K562 (cell line): ENCODE measurements around the gene BCL2L15. TPM values are rescaled to one million over a fixed set of nuclear protein-coding genes. Genes with fewer than 3 reads are reported as not detected.

Source experiments
- CCAR2 ChIP-seq: fragments of 200-400 bp; formaldehyde crosslinking; IDR thresholded peaks from 2 replicates; pipeline ENCODE4 v1.6.1; 2017; ENCODE audit warnings: mild to moderate bottlenecking, low read depth, low read length
- HIVEP1 ChIP-seq: fragments of 250-450 bp; sonication (Bioruptor Pico); IDR thresholded peaks from 2 replicates; pipeline ENCODE4 v1.4.0; 2020; ENCODE audit warnings: mild to moderate bottlenecking
- IRF2 ChIP-seq: sonication (generic); formaldehyde crosslinking; IDR thresholded peaks from 2 replicates; pipeline ENCODE4 v1.8.1; 2022; ENCODE audit warnings: mild to moderate bottlenecking, missing genetic modification reagents
- JUNB ChIP-seq: fragments of 450-650 bp; formaldehyde crosslinking; conservative IDR thresholded peaks from 2 replicates; pipeline ENCODE4 v1.4.0; 2020; ENCODE audit warnings: mild to moderate bottlenecking
- KLF10 ChIP-seq: fragments of 250-450 bp; sonication (Bioruptor Pico); IDR thresholded peaks from 2 replicates; pipeline ENCODE4 v1.6.1; 2021; ENCODE audit warnings: matching md5 sums
- NFE2L1 ChIP-seq: fragments of 450-650 bp; IDR thresholded peaks from 2 replicates; pipeline ENCODE4 v1.6.1; 2016; ENCODE audit warnings: missing genetic modification characterization, low read depth, mild to moderate bottlenecking, missing compliant biosample characterization, moderate library complexity, borderline replicate concordance
- PHF20 ChIP-seq: fragments of 450-650 bp; IDR thresholded peaks from 2 replicates; pipeline ENCODE4 v1.6.1; 2018; ENCODE audit not compliant: partially characterized antibody
- RBM15 ChIP-seq: fragments of 200-400 bp; formaldehyde crosslinking; IDR thresholded peaks from 2 replicates; pipeline ENCODE4 v1.6.1; 2018; ENCODE audit warnings: mild to moderate bottlenecking, low read length, moderate library complexity; ENCODE audit not compliant: insufficient read depth
- SIN3A ChIP-seq, 2 experiments: fragments of 150-350 bp in 1 of 2; IDR thresholded peaks; 2 replicates each; pipeline ENCODE4 v1.6.1; 2011 to 2016; ENCODE audit warnings: borderline replicate concordance in 2 of 2, low read depth in 2 of 2, low read length in 2 of 2, mild to moderate bottlenecking in 2 of 2, moderate library complexity in 2 of 2; ENCODE audit not compliant: control insufficient read depth in 1 of 2
- SMARCC2 ChIP-seq: fragments of 450-650 bp; IDR thresholded peaks from 2 replicates; pipeline ENCODE4 v1.6.1; 2017; ENCODE audit warnings: antibody characterized with exemption, moderate library complexity, mild to moderate bottlenecking, low read depth
- SRSF3 ChIP-seq: fragments of 200-400 bp; formaldehyde crosslinking; IDR thresholded peaks from 2 replicates; pipeline ENCODE4 v1.6.1; 2016; ENCODE audit warnings: mild to moderate bottlenecking, low read length, moderate library complexity; ENCODE audit not compliant: insufficient read depth
- SRSF9 ChIP-seq: fragments of 200-400 bp; formaldehyde crosslinking; IDR thresholded peaks from 2 replicates; pipeline ENCODE4 v1.6.1; 2017; ENCODE audit warnings: low read depth, low read length, borderline replicate concordance
- TAF9B ChIP-seq: fragments of 450-650 bp; IDR thresholded peaks from 2 replicates; pipeline ENCODE4 v1.6.1; 2018; ENCODE audit warnings: mild to moderate bottlenecking; ENCODE audit not compliant: partially characterized antibody
- TOE1 ChIP-seq, 2 experiments: fragments of 450-650 bp in 1 of 2; sonication (generic) in 1 of 2; formaldehyde crosslinking in 1 of 2; IDR thresholded peaks; 2 replicates each; pipeline versions ENCODE4 v1.7.1 to v1.8.0; 2016 to 2022; ENCODE audit warnings: borderline replicate concordance in 2 of 2, mild to moderate bottlenecking in 2 of 2, antibody characterized with exemption in 1 of 2, inconsistent platforms in 1 of 2, low read depth in 1 of 2, missing genetic modification reagents in 1 of 2, moderate library complexity in 1 of 2
- ZNF124 ChIP-seq: sonication (generic); formaldehyde crosslinking; IDR thresholded peaks from 2 replicates; pipeline ENCODE4 v1.8.1; 2022; ENCODE audit warnings: missing genetic modification reagents
- ZNF3 ChIP-seq: fragments of 250-450 bp; sonication (Bioruptor Pico); IDR thresholded peaks from 2 replicates; pipeline ENCODE4 v1.5.0; 2021; ENCODE audit warnings: mild to moderate bottlenecking, moderate library complexity
- ZNF507 ChIP-seq: conservative IDR thresholded peaks from 2 replicates; pipeline ENCODE4 v1.6.1; 2017; ENCODE audit warnings: missing genetic modification characterization, missing compliant biosample characterization
- polyA plus RNA-seq, 8 experiments: library from polyadenylated mRNA; depleted of rRNA in 4 of 8; stranded (reverse) in 5 of 8; unstranded in 3 of 8; fragments of >200 nt; fragmentation: Nextera tagmentation in 2 of 8; fragmentation: Illumina TruSeq in 1 of 8; extraction: Ambion mirVana in 2 of 8; extraction: Trizol in 1 of 8; gene quantifications; 2 replicates each; pipeline versions ENCODE4 v1.2.1 to v1.2.3, GENCODE V29; 2011 to 2014; ENCODE audit warnings: inconsistent platforms in 1 of 8, missing spikeins in 1 of 8
- total RNA-seq, 7 experiments: library from RNA; depleted of rRNA in 6 of 7; stranded (reverse); fragments of >200 nt in 6 of 7; fragmentation: Illumina TruSeq in 2 of 7; extraction: Trizol in 2 of 7; gene quantifications; 2 replicates each; pipeline versions ENCODE4 v1.2.1 to v1.2.3, GENCODE V29; 2011 to 2021; ENCODE audit warnings: low replicate concordance in 1 of 7
- TF ChIP-seq, protein P1 (sequence below): IDR thresholded peaks from 3 replicates; pipeline ENCODE4 v1.6.1; 2011; ENCODE audit warnings: borderline replicate concordance, mild to moderate bottlenecking, moderate library complexity; ENCODE audit not compliant: insufficient read length; ENCODE audit errors: extremely low read depth
- TF ChIP-seq, protein P2 (sequence below): fragments of 250-450 bp; sonication (Bioruptor Pico); IDR thresholded peaks from 2 replicates; pipeline ENCODE4 v1.5.0; 2021
- TF ChIP-seq, protein P3 (sequence below): sonication (generic); formaldehyde crosslinking; IDR thresholded peaks from 2 replicates; pipeline ENCODE4 v1.8.0; 2022; ENCODE audit warnings: mild to moderate bottlenecking, missing genetic modification reagents

The BCL2L15 gene
- total and polyA plus RNA-seq, 9 of the 15 experiments (the other 6 are each of a cell fraction or from before 2014, with no cell fraction given): 0.06 to 0.42 (median 0.28) TPM; not detected in 1

DNA sequence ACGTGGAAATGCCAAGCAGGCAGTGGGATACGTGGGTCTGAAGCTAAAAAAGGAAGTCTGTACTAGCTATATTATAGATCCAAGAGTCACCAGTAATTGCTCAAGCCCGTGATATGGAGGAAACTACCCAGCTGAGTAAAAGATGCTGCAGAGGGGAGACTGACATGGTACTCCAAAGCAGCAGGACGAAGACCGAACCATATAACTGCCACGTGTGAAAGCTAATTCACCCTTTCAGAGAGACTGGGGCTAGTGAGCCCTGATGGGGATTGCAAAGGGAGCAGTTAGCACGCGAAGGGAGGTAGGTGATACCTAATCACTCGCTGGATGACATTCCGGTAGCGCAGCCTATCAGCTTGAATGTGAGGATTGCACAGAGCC lies 16.9 kb upstream of the BCL2L15 start (continued):
- TF ChIP-seq, protein P1, sequence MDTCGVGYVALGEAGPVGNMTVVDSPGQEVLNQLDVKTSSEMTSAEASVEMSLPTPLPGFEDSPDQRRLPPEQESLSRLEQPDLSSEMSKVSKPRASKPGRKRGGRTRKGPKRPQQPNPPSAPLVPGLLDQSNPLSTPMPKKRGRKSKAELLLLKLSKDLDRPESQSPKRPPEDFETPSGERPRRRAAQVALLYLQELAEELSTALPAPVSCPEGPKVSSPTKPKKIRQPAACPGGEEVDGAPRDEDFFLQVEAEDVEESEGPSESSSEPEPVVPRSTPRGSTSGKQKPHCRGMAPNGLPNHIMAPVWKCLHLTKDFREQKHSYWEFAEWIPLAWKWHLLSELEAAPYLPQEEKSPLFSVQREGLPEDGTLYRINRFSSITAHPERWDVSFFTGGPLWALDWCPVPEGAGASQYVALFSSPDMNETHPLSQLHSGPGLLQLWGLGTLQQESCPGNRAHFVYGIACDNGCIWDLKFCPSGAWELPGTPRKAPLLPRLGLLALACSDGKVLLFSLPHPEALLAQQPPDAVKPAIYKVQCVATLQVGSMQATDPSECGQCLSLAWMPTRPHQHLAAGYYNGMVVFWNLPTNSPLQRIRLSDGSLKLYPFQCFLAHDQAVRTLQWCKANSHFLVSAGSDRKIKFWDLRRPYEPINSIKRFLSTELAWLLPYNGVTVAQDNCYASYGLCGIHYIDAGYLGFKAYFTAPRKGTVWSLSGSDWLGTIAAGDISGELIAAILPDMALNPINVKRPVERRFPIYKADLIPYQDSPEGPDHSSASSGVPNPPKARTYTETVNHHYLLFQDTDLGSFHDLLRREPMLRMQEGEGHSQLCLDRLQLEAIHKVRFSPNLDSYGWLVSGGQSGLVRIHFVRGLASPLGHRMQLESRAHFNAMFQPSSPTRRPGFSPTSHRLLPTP: no peak
- no peak for TF ChIP-seq SRSF9
- peak; percentile 32 for TF ChIP-seq JUNB (CRISPR knock-in tag)
- TF ChIP-seq CCAR2: no peak
- TF ChIP-seq RBM15: no peak
- TF ChIP-seq SMARCC2: 0 out of 2 replicates have a peak, but pooled peaks have one; percentile 17
- TF ChIP-seq ZNF124 (CRISPR knock-in tag): no peak
- no peak for TF ChIP-seq NFE2L1 (tag)
- no peak for TF ChIP-seq PHF20
- TF ChIP-seq TOE1 (IDR thresholded peaks at IDR 0.05; ENCODE audit: borderline replicate concordance): no peak
- TF ChIP-seq TOE1 (CRISPR knock-in tag; IDR thresholded peaks at IDR 0.05; ENCODE audit: borderline replicate concordance, low read depth): no peak
- TF ChIP-seq IRF2 (CRISPR knock-in tag): no peak
- TF ChIP-seq, protein P2, sequence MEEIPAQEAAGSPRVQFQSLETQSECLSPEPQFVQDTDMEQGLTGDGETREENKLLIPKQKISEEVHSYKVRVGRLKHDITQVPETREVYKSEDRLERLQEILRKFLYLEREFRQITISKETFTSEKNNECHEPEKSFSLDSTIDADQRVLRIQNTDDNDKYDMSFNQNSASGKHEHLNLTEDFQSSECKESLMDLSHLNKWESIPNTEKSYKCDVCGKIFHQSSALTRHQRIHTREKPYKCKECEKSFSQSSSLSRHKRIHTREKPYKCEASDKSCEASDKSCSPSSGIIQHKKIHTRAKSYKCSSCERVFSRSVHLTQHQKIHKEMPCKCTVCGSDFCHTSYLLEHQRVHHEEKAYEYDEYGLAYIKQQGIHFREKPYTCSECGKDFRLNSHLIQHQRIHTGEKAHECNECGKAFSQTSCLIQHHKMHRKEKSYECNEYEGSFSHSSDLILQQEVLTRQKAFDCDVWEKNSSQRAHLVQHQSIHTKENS (CRISPR knock-in tag): no peak
- TF ChIP-seq, protein P3, sequence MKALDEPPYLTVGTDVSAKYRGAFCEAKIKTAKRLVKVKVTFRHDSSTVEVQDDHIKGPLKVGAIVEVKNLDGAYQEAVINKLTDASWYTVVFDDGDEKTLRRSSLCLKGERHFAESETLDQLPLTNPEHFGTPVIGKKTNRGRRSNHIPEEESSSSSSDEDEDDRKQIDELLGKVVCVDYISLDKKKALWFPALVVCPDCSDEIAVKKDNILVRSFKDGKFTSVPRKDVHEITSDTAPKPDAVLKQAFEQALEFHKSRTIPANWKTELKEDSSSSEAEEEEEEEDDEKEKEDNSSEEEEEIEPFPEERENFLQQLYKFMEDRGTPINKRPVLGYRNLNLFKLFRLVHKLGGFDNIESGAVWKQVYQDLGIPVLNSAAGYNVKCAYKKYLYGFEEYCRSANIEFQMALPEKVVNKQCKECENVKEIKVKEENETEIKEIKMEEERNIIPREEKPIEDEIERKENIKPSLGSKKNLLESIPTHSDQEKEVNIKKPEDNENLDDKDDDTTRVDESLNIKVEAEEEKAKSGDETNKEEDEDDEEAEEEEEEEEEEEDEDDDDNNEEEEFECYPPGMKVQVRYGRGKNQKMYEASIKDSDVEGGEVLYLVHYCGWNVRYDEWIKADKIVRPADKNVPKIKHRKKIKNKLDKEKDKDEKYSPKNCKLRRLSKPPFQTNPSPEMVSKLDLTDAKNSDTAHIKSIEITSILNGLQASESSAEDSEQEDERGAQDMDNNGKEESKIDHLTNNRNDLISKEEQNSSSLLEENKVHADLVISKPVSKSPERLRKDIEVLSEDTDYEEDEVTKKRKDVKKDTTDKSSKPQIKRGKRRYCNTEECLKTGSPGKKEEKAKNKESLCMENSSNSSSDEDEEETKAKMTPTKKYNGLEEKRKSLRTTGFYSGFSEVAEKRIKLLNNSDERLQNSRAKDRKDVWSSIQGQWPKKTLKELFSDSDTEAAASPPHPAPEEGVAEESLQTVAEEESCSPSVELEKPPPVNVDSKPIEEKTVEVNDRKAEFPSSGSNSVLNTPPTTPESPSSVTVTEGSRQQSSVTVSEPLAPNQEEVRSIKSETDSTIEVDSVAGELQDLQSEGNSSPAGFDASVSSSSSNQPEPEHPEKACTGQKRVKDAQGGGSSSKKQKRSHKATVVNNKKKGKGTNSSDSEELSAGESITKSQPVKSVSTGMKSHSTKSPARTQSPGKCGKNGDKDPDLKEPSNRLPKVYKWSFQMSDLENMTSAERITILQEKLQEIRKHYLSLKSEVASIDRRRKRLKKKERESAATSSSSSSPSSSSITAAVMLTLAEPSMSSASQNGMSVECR (CRISPR knock-in tag): peak; percentile 57; the same call in 1 of the 2 replicates
- TF ChIP-seq ZNF3 (CRISPR knock-in tag): no peak
- no peak for TF ChIP-seq ZNF507
- no peak for TF ChIP-seq SRSF3
- TF ChIP-seq SIN3A (IDR thresholded peaks at IDR 0.05; ENCODE audit: borderline replicate concordance in 2 of 2, control insufficient read depth in 1 of 2, low read depth in 2 of 2, low read length in 2 of 2): peak in 1 of 2 experiments; percentile 71; a peak in 1 of 4 replicates
- TF ChIP-seq TAF9B: no peak
- no peak for TF ChIP-seq HIVEP1 (CRISPR knock-in tag)
- TF ChIP-seq KLF10 (CRISPR knock-in tag): no peak
